Right cardiac atrium (tissue), 5 donors: Measurements from ENCODE around the gene MCM7. TPM values are rescaled to one million over a fixed set of nuclear protein-coding genes. Genes with fewer than 3 reads are reported as not detected.

ENCODE experiments used
- ATAC-seq, 2 donors: fragments of 200-7000 bp; cut with Tn5 transposase; one replicate each; pipeline versions ENCODE4 v1.8.0 to v1.9.1; 2020; ENCODE audit warnings: moderate library complexity in 2 of 2, mild to moderate bottlenecking in 1 of 2
- DNase-seq, 3 donors: peaks; one replicate each; pipeline ENCODE4 v3.0.0-alpha.2; 2020
- H3K27ac ChIP-seq: one replicate; pipeline ENCODE4 v1.5.1; 2013; ENCODE audit warnings: mild to moderate bottlenecking, low read length, control low read depth, moderate library complexity
- H3K27me3 ChIP-seq: one replicate; pipeline ENCODE4 v1.6.1; 2013; ENCODE audit not compliant: control insufficient read depth, insufficient read depth
- H3K4me1 ChIP-seq: one replicate; pipeline ENCODE4 v1.6.1; 2013; ENCODE audit warnings: low read length; ENCODE audit not compliant: control insufficient read depth, insufficient read depth
- H3K4me3 ChIP-seq: one replicate; pipeline ENCODE4 v1.5.1; 2013; ENCODE audit warnings: low read length, control low read depth
- H3K9me3 ChIP-seq: one replicate; pipeline ENCODE4 v1.6.1; 2013; ENCODE audit warnings: low read length; ENCODE audit not compliant: control insufficient read depth
- WGBS: extraction: QIAGEN DNeasy Blood & Tissue Kit; methylation state at CpG from one replicate; pipeline ENCODE4 v1.1.7; 2013; 5-methylcytosine and 5-hydroxymethylcytosine counted together
- intact Hi-C, 4 donors: fragments of 100-400 bp; cut with DNase I; formaldehyde crosslinking; loops; one replicate each; pipeline versions ENCODE4 v1.11.0 to v1.14.0; 2022 to 2023
- polyA plus RNA-seq: library from polyadenylated mRNA; stranded (reverse); fragments of 200-250 nt; gene quantifications from one replicate; pipeline ENCODE4 v1.2.3, GENCODE V29; 2013
- total RNA-seq, 4 donors: library from RNA; stranded (reverse); fragmentation: NEBNext Ultra II Directional; extraction: Animal tissue kit (Norgen Biotek cat#: 25700); gene quantifications; one replicate each; pipeline ENCODE4 v1.2.1, GENCODE V29; 2021
- donor health status: healthy with polysubstance abuse.
- donor health status: DM: no; HTN: yes; CAD: no.
- donor health status: DM: no; HTN: no; CAD: no.
- donor health status: DM: no; HTN: yes; CAD: no; lungs with severe emphysema.
- donor health status: DM: yes; HTN: yes; CAD: no.

The MCM7 gene
- total and polyA plus RNA-seq, 5 donors, result 14.2 to 26.9 (median 20.0) TPM

- no peak overlapping the region for H3K27ac ChIP-seq
- ATAC-seq (no peak), DNase-seq (peak in 1 of 3 donors; percentile 34)
- WGBS, result 72% methylated on average over 13 of the region's 13 CpGs
- no peaks in the 10 kb centered on the region for H3K9me3 ChIP-seq
- H3K4me1 ChIP-seq, result peaks cover 6% of the 10 kb centered on the region
- H3K4me3 ChIP-seq, result no peak overlapping the region
- H3K27me3 ChIP-seq, result no peaks in the 10 kb centered on the region
- intact Hi-C loops, result no loop called here
These were observed 20.9 kb upstream of the MCM7 start for GRCh38 chr7:100122067-100122466.

- H3K27me3 ChIP-seq, result no peaks in the 10 kb centered on the region
- DNase-seq, result peak in 1 of 3 donors; percentile 32
- no peaks in the 10 kb centered on the region for H3K9me3 ChIP-seq
- no peak overlapping the region for H3K27ac ChIP-seq
- intact Hi-C loops, result no loop called here
- ATAC-seq, result no peak
- H3K4me3 ChIP-seq, result no peak overlapping the region
- H3K4me1 ChIP-seq, result peaks cover 6% of the 10 kb centered on the region
- WGBS, result 20% methylated on average over 1 of the region's 1 CpG
These were observed 19.5 kb upstream of the MCM7 start for GRCh38 chr7:100120733-100121036.

GRCh38 chr7:100119970-100120732, 19.0 kb upstream of the MCM7 start:
- ATAC-seq (peak; percentile 75), DNase-seq (peak; percentile 63 to 87 (median 81))
- intact Hi-C loops, result no loop called here

DNA sequence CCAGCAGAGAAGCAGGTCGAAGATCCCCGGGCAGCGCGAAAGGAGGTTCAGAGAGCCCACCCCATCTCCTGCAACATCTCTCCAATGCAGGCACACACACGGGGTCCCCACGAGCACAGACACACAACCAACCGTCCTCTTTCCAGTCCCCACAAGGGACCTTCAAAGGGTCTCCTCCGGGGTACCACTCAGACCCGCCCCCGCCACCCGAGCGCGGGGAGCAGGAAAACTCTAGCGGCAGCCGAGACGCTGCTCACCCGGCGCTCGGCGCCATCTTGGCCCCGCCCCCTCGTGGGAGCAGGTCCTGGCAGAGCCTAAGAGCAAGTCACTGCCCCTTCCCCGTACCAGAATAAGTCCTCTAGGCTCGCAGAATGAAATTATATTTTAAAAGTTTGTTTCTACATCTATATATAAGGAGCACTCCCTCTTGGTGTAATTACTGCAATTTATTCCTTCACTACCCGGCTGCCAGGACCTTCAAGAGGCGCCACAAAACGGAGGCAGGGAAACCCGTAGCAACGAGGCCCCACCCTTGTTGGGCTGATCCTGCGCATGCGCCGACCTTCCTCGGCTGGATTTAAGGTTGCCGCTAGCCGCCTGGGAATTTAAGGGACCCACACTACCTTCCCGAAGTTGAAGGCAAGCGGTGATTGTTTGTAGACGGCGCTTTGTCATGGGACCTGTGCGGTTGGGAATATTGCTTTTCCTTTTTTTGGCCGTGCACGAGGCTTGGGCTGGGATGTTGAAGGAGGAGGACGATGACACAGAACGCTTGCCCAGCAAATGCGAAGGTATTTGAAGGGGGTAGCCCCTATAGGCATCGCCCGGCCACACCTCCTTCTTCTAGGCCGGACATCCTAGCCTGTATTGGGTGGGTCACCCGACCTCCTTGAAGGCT, 18.1 kb upstream of the MCM7 start, which contains the start of the genes CNPY4 and TAF6:
Gene CNPY4 (plus strand): TSS at position 563 of the 898 bp plus-strand sequence. CDS start 111 bp downstream, at position 674.
Gene TAF6 (minus strand): TSS at position 287 of the 898 bp plus-strand sequence. CDS start 5,149 bp downstream, outside the sequence.
- H3K27me3 ChIP-seq, result no peaks in the 10 kb centered on the region
- H3K4me3 ChIP-seq, result peak within 1 kb of the TSS; percentile 54
- peaks cover 6% of the 10 kb centered on the region for H3K4me1 ChIP-seq
- peak within 1 kb of the TSS; percentile 93 for H3K27ac ChIP-seq
- no peaks in the 10 kb centered on the region for H3K9me3 ChIP-seq
- peak; percentile 94 for ATAC-seq
- intact Hi-C loops, result no loop called here
- peak; percentile 96 to 99 (median 98) for DNase-seq
- under 1% methylated on average over 49 of the region's 49 CpGs for WGBS

More at GRCh38 chr7:100119970-100120732, 19.0 kb upstream of the MCM7 start:
- Histone ChIP-seq H3K27me3 (no peaks in the 10 kb centered on the region), H3K9me3 (no peaks in the 10 kb centered on the region), H3K4me1 (peaks cover 6% of the 10 kb centered on the region), H3K4me3 (peak overlapping the region; percentile 54), H3K27ac (peak overlapping the region; percentile 93)
- WGBS, result 17% methylated on average over 19 of the region's 19 CpGs

DNA sequence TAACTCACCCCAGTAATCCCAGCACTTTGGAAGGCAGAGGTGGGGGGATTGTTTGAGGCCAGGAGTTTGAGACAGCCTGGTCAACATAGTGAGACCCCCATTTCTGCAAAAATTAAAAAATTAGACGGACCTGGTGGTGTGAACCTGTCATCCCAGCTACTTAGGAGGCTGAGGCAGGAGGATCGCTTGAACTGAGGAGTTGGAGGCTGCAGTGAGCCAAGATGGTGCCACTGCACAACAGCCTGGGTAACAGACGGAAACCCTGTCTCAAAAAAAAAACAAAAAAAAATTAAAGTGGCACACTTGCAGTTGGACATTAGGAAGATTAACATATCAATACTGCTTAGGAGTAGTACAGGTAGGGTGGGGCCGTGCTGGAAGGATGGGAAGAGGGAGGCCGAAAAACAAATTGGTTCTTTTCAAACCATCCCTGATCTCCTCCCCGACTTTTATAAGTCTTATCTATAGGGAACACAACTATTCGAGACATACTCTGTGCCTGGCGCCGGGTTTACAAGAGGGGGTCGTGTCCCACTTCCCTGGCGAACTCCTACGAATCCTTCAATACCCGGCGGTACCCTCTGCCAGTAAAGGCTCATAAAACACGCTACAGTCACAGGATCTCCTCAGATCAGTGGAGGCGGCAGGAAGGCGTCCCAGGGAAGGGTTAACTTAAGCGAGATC, 17.3 kb upstream of the MCM7 start:
- intact Hi-C loops, result no loop called here
- WGBS, result 22% methylated on average over 18 of the region's 18 CpGs
- Histone ChIP-seq H3K4me1 (peaks cover 6% of the 10 kb centered on the region), H3K4me3 (peak overlapping the region; percentile 54), H3K27ac (no peak overlapping the region), H3K27me3 (no peaks in the 10 kb centered on the region), H3K9me3 (no peaks in the 10 kb centered on the region)
- DNase-seq (no peak), ATAC-seq (no peak)

DNA sequence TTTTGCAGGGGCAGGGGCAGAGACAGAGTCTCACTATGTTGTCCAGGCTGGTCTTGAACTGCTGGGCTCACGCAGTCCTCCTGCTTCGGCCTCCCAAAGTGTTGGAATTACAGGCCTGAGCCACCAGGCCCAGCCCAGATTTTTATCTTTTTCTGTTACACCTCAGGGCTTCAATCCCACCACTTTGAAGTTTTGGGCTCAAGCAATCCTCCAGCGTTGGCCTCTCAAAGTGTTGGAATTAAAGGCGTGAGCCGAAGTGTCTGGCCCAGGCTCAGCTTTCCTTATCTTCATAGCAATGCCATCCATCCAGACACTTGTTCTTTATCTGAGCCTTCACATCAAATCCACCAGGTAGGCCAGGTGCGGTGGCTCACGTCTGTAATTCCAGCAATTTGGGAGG, 13.8 kb upstream of the MCM7 start:
- no peak overlapping the region for H3K27ac ChIP-seq
- intact Hi-C loops, result no loop called here
- H3K4me1 ChIP-seq, result peaks cover under 1% of the 10 kb centered on the region
- H3K27me3 ChIP-seq, result no peaks in the 10 kb centered on the region
- peak in 1 of 3 donors; percentile 22 for DNase-seq
- H3K9me3 ChIP-seq, result no peaks in the 10 kb centered on the region
- no peak overlapping the region for H3K4me3 ChIP-seq
- 91% methylated on average over 7 of the region's 7 CpGs for WGBS
- no peak for ATAC-seq

- H3K4me3 ChIP-seq, result no peak overlapping the region
- intact Hi-C loops, result no loop called here
- H3K4me1 ChIP-seq, result no peaks in the 10 kb centered on the region
- H3K27ac ChIP-seq, result no peak overlapping the region
- H3K9me3 ChIP-seq, result no peaks in the 10 kb centered on the region
- H3K27me3 ChIP-seq, result no peaks in the 10 kb centered on the region
- no peak for ATAC-seq
- DNase-seq, result peak in 1 of 3 donors; percentile 22
- WGBS, result 88% methylated on average over 13 of the region's 13 CpGs
These were observed 10.7 kb upstream of the MCM7 start for GRCh38 chr7:100111914-100112313.

- ATAC-seq (no peak), DNase-seq (no peak)
- H3K4me3 ChIP-seq, result no peak overlapping the region
- intact Hi-C loops, result no loop called here
- WGBS, result 91% methylated on average over 7 of the region's 7 CpGs
- no peaks in the 10 kb centered on the region for H3K4me1 ChIP-seq
- H3K27ac ChIP-seq, result no peak overlapping the region
- H3K27me3 ChIP-seq, result no peaks in the 10 kb centered on the region
- H3K9me3 ChIP-seq, result no peaks in the 10 kb centered on the region
These were observed 10.0 kb upstream of the MCM7 start for GRCh38 chr7:100111156-100111555.

DNA sequence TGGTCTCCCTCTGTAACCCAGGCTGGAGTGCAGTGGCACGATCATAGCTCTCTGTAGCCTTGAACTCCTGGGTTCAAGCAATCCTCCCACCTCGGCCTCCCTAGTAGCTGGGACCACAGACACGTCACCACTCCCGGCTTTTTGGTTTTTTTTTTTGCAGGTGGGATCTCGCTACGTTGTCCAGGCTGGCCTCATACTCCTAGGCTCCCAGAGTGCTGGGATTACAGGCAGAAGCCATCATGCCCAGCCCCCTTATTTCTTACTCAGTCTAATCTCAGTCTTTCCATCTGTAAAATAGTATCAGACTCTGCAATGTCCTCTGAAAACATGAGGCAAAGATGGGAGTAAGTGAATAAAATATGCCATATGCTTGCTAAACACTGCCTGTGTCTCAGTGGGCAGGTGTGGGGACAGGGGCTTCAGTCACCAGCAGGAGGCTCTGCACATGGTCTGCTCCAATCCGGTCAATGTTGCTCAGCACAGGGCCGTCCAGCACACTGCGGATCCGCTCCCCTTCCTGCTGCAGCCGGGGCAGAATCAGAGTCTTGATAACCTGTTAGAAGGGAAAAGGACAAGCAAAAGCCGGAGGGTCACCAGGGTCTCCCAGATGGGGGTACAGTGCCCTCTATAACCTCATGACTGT, 8.4 kb upstream of the MCM7 start:
- Histone ChIP-seq H3K27me3 (no peaks in the 10 kb centered on the region), H3K9me3 (no peaks in the 10 kb centered on the region), H3K27ac (no peak overlapping the region), H3K4me1 (no peaks in the 10 kb centered on the region), H3K4me3 (no peak overlapping the region)
- DNase-seq, result no peak
- 86% methylated on average over 12 of the region's 12 CpGs for WGBS
- intact Hi-C loops, result no loop called here
- no peak for ATAC-seq

DNA sequence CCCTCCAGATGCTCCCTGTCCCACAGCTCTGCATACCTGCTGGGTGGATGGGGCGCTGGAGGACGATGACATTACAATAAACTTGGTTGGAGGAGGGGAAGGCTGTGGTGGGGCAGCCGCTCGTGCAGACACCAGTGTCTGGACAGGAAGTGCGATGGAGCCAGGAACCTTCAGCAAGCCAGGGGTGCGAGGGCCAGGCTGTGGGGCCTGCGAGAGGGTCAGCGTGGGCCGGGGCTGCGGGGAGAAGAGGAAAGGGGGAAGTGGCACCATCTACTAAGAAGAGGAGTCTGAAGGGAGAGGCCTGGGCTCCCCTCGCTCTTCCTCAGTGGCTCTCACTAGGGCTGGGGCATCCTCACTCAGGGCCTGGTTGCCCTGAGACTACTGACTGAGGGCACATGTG, 6.7 kb upstream of the MCM7 start:
- WGBS, result 68% methylated on average over 11 of the region's 11 CpGs

More for the DNA sequence above, 6.7 kb upstream of the MCM7 start:
- ATAC-seq (no peak), DNase-seq (peak in 1 of 3 donors; percentile 40)
- Histone ChIP-seq H3K4me1 (no peaks in the 10 kb centered on the region), H3K27me3 (no peaks in the 10 kb centered on the region), H3K9me3 (no peaks in the 10 kb centered on the region), H3K4me3 (no peak overlapping the region), H3K27ac (no peak overlapping the region)
- intact Hi-C loops, result no loop called here
